ENCODE measurements around the gene CLDN25. TPM values are rescaled to one million over a fixed set of nuclear protein-coding genes. Genes with fewer than 3 reads are reported as not detected.

The CLDN25 gene
- total RNA-seq, 4 donors from 2014 or later: not detected

DNA sequence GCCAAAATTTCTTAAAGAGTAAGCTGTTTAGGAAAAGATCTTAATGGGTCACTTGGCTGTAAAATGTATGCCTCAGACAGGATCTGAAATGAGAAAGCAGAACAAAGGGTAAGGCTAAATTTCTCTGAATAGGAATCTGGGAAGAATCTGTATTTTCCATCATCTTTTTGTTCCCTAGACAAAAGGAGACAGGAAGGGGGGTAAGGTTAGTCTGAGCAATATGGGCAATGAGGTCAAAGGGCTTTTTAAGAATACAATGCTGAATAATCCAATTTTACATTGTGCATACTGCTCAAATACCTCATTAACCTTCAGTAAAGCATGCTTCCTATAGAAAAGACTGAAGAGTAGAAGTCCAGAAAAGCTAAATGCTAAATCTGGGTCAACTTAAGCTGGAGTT is 34.6 kb downstream of the CLDN25 start:
- in situ Hi-C loops (cut with MboI; ENCODE audit: low pct_ligation_motif_present in 1 of 4, low pct_unique_long_range_greater_than_20kb in 1 of 4, low sequenced_read_pairs in 3 of 4) (no loop called here), intact Hi-C loops (cut with DNase I; ENCODE audit: low total_unique reads) (no loop called here)
- no peaks in the 10 kb centered on the region for H3K4me1 ChIP-seq
- H3K27me3 ChIP-seq: no peaks in the 10 kb centered on the region
- no peak overlapping the region for H3K4me3 ChIP-seq
- no peak for DNase-seq
- TF ChIP-seq POLR2A (IDR thresholded peaks at IDR 0.05) (no peak), POLR2AphosphoS5 (IDR thresholded peaks at IDR 0.05) (no peak), EP300 (IDR thresholded peaks at IDR 0.05; ENCODE audit: low read depth) (no peak)
- TF ChIP-seq, protein P1, sequence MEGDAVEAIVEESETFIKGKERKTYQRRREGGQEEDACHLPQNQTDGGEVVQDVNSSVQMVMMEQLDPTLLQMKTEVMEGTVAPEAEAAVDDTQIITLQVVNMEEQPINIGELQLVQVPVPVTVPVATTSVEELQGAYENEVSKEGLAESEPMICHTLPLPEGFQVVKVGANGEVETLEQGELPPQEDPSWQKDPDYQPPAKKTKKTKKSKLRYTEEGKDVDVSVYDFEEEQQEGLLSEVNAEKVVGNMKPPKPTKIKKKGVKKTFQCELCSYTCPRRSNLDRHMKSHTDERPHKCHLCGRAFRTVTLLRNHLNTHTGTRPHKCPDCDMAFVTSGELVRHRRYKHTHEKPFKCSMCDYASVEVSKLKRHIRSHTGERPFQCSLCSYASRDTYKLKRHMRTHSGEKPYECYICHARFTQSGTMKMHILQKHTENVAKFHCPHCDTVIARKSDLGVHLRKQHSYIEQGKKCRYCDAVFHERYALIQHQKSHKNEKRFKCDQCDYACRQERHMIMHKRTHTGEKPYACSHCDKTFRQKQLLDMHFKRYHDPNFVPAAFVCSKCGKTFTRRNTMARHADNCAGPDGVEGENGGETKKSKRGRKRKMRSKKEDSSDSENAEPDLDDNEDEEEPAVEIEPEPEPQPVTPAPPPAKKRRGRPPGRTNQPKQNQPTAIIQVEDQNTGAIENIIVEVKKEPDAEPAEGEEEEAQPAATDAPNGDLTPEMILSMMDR (IDR thresholded peaks at IDR 0.05): no peak
- peaks cover 0 to 17% (median 3%) of the 10 kb centered on the region in 4 donors for H3K36me3 ChIP-seq
- H3K27ac ChIP-seq: no peak overlapping the region
- H3K9me3 ChIP-seq: no peaks in the 10 kb centered on the region

DNA sequence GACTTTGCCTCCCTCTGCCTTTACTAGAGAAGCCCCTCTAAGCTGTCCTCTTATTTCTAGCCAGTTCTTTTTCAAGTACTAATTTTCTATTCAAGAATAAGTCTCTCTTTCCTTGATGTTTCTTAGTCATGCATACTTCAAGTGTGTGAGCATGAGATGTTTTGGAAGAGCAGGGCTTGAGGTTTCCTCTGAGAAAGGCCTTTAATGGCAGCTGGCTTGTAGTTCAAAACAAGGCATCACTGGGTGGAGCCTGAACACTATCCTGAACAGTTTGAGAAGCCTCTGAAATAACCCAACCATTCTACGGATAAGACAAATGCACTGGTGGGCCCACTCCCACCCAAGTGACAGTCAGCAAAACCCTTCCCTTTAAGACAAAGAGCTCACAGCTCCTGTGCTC is 37.6 kb downstream of the CLDN25 start:
- intact Hi-C loops (cut with DNase I; ENCODE audit: low total_unique reads) (no loop called here), in situ Hi-C loops (cut with MboI; ENCODE audit: low pct_ligation_motif_present in 1 of 4, low pct_unique_long_range_greater_than_20kb in 1 of 4, low sequenced_read_pairs in 3 of 4) (no loop called here)
- H3K4me1 ChIP-seq: no peaks in the 10 kb centered on the region
- no peaks in the 10 kb centered on the region for H3K9me3 ChIP-seq
- DNase-seq: no peak
- no peaks in the 10 kb centered on the region for H3K27me3 ChIP-seq
- no peak overlapping the region for H3K4me3 ChIP-seq
- TF ChIP-seq POLR2A (IDR thresholded peaks at IDR 0.05): no peak
- TF ChIP-seq, protein P1 (IDR thresholded peaks at IDR 0.05): no peak
- TF ChIP-seq EP300 (IDR thresholded peaks at IDR 0.05; ENCODE audit: low read depth): no peak
- TF ChIP-seq POLR2AphosphoS5 (IDR thresholded peaks at IDR 0.05): no peak
- H3K36me3 ChIP-seq: peaks cover 0 to 16% (median under 1%) of the 10 kb centered on the region in 4 donors
- WGBS, 2 donors (ENCODE audit: low coverage in 1 of 2): 94 to 100% methylated on average over 1 of the region's 1 CpG
- no peak overlapping the region for H3K27ac ChIP-seq

DNA sequence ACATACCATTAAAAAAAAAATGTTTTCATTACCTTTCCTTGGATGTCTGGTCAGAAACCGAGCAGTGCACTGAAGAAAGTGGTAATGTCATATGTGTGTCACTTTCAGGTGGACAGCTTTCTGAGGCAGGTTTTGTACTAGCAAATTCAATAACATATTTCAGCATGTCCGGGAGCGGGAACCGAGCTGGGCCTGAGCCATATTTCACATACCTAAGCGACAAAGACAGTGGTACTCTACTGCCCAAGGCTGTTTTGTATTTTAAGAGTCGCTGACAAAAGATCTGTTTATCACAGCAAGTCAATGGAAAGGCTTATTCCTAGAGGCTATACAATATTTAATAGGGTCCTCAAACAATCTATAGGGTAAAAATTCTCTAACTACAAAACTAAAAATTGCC is 38.0 kb downstream of the CLDN25 start:
- Histone ChIP-seq H3K27ac (no peak overlapping the region), H3K4me1 (no peaks in the 10 kb centered on the region), H3K4me3 (no peak overlapping the region), H3K27me3 (no peaks in the 10 kb centered on the region), H3K36me3 (peaks cover 0 to 20% (median 3%) of the 10 kb centered on the region in 4 donors), H3K9me3 (no peaks in the 10 kb centered on the region)
- intact Hi-C loops (cut with DNase I; ENCODE audit: low total_unique reads) (no loop called here), in situ Hi-C loops (cut with MboI; ENCODE audit: low pct_ligation_motif_present in 1 of 4, low pct_unique_long_range_greater_than_20kb in 1 of 4, low sequenced_read_pairs in 3 of 4) (no loop called here)
- no peak for DNase-seq
- 93 to 96% methylated on average over 3 to 6 of the region's 6 CpGs for WGBS, 2 donors (ENCODE audit: low coverage in 1 of 2)
- no peak for TF ChIP-seq EP300 (IDR thresholded peaks at IDR 0.05; ENCODE audit: low read depth)

DNA sequence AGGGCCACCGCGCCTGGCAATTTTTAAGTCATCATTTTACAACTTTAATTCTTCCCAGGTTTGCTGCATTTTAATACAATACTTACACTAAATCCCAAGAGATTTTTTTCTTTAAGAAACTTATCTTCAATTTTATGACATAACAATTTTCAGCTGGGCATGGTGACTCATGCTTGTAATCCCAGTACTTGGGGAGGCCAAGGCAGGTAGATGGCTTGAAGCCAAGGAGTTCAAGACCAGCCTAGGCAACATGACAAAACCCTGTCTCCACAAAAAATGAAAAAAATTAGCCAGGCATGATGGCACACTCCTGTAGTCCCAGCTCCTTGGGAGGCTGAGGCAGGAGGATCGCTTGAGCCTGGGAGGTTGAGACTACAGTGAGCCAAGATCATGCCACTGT is 38.8 kb downstream of the CLDN25 start:
- TF ChIP-seq POLR2A (IDR thresholded peaks at IDR 0.05): no peak
- no peak for TF ChIP-seq POLR2AphosphoS5 (IDR thresholded peaks at IDR 0.05)
- Histone ChIP-seq H3K4me1 (no peaks in the 10 kb centered on the region), H3K9me3 (no peaks in the 10 kb centered on the region), H3K27me3 (no peaks in the 10 kb centered on the region), H3K4me3 (no peak overlapping the region), H3K27ac (no peak overlapping the region), H3K36me3 (peaks cover 0 to 28% (median 6%) of the 10 kb centered on the region in 4 donors)
- intact Hi-C loops (cut with DNase I; ENCODE audit: low total_unique reads): no loop called here
- in situ Hi-C loops (cut with MboI; ENCODE audit: low pct_ligation_motif_present in 1 of 4, low pct_unique_long_range_greater_than_20kb in 1 of 4, low sequenced_read_pairs in 3 of 4): no loop called here
- WGBS, 2 donors (ENCODE audit: low coverage in 1 of 2): 98 to 100% methylated on average over 1 to 3 of the region's 3 CpGs
- no peak for DNase-seq

DNA sequence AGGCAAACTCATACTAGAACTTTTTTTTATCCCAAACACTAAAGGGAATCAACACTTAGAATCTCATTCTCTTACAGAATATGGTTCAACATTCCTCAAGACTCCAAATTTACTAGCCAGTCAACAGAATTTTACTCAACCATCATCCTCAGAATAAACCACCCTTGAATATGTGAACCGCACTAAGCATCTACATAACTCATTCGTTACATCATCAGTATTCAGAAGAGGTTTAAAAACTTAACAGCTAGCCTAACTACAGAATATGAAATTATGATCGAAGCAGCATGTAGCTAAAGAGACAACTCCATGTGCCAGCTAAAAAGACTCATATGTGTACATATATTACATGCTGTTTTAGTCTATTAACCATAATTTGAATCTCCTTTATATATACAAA is 47.9 kb downstream of the CLDN25 start:
- TF ChIP-seq, protein P1 (IDR thresholded peaks at IDR 0.05): no peak
- TF ChIP-seq EP300 (IDR thresholded peaks at IDR 0.05; ENCODE audit: low read depth): no peak
- no peak for TF ChIP-seq POLR2AphosphoS5 (IDR thresholded peaks at IDR 0.05)
- no peak for TF ChIP-seq POLR2A (IDR thresholded peaks at IDR 0.05)
- peaks cover 0 to 25% (median 12%) of the 10 kb centered on the region in 4 donors for H3K36me3 ChIP-seq
- no peak for DNase-seq
- H3K4me3 ChIP-seq: no peak overlapping the region
- WGBS, 2 donors (ENCODE audit: low coverage in 1 of 2): 95 to 100% methylated on average over 3 of the region's 3 CpGs
- in situ Hi-C loops (cut with MboI; ENCODE audit: low pct_ligation_motif_present in 1 of 4, low pct_unique_long_range_greater_than_20kb in 1 of 4, low sequenced_read_pairs in 3 of 4) (no loop called here), intact Hi-C loops (cut with DNase I; ENCODE audit: low total_unique reads) (no loop called here)
- no peaks in the 10 kb centered on the region for H3K9me3 ChIP-seq
- H3K27ac ChIP-seq: no peak overlapping the region
- no peaks in the 10 kb centered on the region for H3K27me3 ChIP-seq
- H3K4me1 ChIP-seq: no peaks in the 10 kb centered on the region

Data from transverse colon (tissue), 4 donors.